Colonic mucosa (tissue), 4 donors: ENCODE measurements around the gene TFR2. TPM values are rescaled to one million over a fixed set of nuclear protein-coding genes. Genes with fewer than 3 reads are reported as not detected.
A peak's percentile ranks its signal among the peaks of the same experiment; 100 is the strongest.
"Not testable (repeated sequence)": the region's sequence is repeated elsewhere in the genome, so short reads cannot be mapped to it uniquely, and the experiment has no call there.

ENCODE experiments used
- DNase-seq: peaks from one replicate; pipeline ENCODE4 v3.0.0-alpha.2; 2020
- H3K27ac ChIP-seq: fragments of 200-600 bp; one replicate; pipeline ENCODE4 v1.8.0; 2021
- H3K27me3 ChIP-seq: fragments of 200-600 bp; one replicate; pipeline ENCODE4 v1.8.0; 2021
- H3K36me3 ChIP-seq: fragments of 200-600 bp; one replicate; pipeline ENCODE4 v1.8.0; 2021
- H3K4me1 ChIP-seq: fragments of 200-600 bp; one replicate; pipeline ENCODE4 v1.8.0; 2021; ENCODE audit warnings: mild to moderate bottlenecking
- H3K4me3 ChIP-seq: fragments of 200-600 bp; one replicate; pipeline ENCODE4 v1.8.0; 2021
- H3K9ac ChIP-seq, 2 donors: one replicate each; pipeline ENCODE4 v1.7.0; 2013; ENCODE audit warnings: control low read depth in 2 of 2, low read depth in 2 of 2, low read length in 2 of 2
- H3K9me3 ChIP-seq: fragments of 200-600 bp; one replicate; pipeline ENCODE4 v1.8.0; 2021
- intact Hi-C: fragments of 100-400 bp; cut with DNase I; formaldehyde crosslinking; loops from one replicate; pipeline ENCODE4 v1.14.1; 2022
- total RNA-seq, 2 donors: library from RNA; stranded (reverse); fragmentation: NEBNext Ultra II Directional in 1 of 2; extraction: Animal tissue kit (Norgen Biotek cat#: 25700) in 1 of 2; gene quantifications; one replicate each; pipeline ENCODE4 v1.2.1, GENCODE V29; 2021
- TF ChIP-seq, protein P1 (sequence below): fragments of 200-600 bp; IDR thresholded peaks from one replicate; pipeline ENCODE4 v1.8.0; 2022; ENCODE audit warnings: antibody characterized with exemption, mild to moderate bottlenecking
- donor health status: healthy.
- donor health status: DM: no; HTN: no; CAD: no.
- donor health status: DM: no; HTN: no; CAD: no.

Gene TFR2
- total RNA-seq, 2 donors from 2014 or later, result 1.8 to 2.3 TPM

DNA sequence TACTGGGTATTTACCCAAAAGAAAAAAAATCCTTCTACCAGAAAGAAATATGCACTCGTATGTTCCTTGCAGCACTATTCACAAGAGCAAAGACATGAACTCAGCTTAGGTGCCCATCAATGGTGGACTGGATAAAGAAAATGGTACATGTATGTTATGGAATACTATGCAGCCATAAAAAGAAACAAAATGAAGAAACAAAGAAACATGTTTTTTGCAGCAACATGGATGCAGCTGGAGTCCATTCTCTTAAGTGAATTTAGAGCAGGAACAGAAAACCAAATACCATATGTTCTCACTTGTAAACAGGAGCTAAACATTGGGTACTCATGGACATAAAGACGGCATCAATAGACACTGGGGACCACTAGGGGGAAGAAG, 26.7 kb upstream of the TFR2 start:
- Histone ChIP-seq H3K27ac (no peak overlapping the region), H3K4me3 (no peak overlapping the region), H3K36me3 (no peaks in the 10 kb centered on the region), H3K9ac (no peak overlapping the region), H3K4me1 (no peaks in the 10 kb centered on the region), H3K27me3 (no peaks in the 10 kb centered on the region), H3K9me3 (no peaks in the 10 kb centered on the region)
- TF ChIP-seq, protein P1, sequence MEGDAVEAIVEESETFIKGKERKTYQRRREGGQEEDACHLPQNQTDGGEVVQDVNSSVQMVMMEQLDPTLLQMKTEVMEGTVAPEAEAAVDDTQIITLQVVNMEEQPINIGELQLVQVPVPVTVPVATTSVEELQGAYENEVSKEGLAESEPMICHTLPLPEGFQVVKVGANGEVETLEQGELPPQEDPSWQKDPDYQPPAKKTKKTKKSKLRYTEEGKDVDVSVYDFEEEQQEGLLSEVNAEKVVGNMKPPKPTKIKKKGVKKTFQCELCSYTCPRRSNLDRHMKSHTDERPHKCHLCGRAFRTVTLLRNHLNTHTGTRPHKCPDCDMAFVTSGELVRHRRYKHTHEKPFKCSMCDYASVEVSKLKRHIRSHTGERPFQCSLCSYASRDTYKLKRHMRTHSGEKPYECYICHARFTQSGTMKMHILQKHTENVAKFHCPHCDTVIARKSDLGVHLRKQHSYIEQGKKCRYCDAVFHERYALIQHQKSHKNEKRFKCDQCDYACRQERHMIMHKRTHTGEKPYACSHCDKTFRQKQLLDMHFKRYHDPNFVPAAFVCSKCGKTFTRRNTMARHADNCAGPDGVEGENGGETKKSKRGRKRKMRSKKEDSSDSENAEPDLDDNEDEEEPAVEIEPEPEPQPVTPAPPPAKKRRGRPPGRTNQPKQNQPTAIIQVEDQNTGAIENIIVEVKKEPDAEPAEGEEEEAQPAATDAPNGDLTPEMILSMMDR, result no peak
- no peak for DNase-seq
- intact Hi-C loops, result no loop called here

DNA sequence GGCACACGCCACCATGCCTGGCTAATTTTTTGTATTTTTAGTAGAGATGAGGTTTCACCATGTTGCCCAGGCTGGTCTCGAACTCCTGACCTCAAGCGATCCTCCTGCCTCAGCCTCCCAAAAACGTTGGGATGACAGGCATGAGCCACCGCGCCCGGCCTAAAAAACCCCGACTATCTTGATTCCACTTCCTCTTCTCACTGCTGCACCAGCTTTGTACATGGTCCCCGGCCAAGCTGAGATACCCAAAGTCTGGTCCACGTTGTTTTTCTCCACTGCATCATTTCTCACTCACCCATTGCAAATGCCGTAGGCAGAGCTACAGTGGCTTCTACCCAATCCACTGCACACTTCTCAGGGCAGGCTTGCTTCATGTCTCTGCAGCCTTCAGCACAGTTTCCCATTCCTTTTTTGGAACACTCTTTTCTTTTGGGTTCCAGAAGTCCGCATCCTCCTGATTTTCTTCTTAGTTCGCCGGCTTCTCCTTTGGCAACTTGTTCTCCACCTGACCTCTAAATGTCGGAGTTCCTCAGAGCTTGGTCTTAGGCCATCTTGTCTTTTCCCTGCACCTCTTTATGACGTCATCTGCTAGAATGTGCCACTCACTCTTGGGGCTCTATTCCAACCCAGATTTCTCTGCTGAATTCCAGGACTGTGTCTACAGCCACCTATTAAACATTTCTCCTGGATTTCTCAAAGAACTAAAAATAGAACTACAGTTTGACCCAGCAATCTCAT, 26.1 kb upstream of the TFR2 start:
- Histone ChIP-seq H3K9ac (no peak overlapping the region), H3K27ac (no peak overlapping the region), H3K4me3 (no peak overlapping the region), H3K27me3 (no peaks in the 10 kb centered on the region), H3K9me3 (no peaks in the 10 kb centered on the region), H3K4me1 (no peaks in the 10 kb centered on the region), H3K36me3 (no peaks in the 10 kb centered on the region)
- intact Hi-C loops, result no loop called here
- TF ChIP-seq, protein P1, result no peak
- no peak for DNase-seq

DNA sequence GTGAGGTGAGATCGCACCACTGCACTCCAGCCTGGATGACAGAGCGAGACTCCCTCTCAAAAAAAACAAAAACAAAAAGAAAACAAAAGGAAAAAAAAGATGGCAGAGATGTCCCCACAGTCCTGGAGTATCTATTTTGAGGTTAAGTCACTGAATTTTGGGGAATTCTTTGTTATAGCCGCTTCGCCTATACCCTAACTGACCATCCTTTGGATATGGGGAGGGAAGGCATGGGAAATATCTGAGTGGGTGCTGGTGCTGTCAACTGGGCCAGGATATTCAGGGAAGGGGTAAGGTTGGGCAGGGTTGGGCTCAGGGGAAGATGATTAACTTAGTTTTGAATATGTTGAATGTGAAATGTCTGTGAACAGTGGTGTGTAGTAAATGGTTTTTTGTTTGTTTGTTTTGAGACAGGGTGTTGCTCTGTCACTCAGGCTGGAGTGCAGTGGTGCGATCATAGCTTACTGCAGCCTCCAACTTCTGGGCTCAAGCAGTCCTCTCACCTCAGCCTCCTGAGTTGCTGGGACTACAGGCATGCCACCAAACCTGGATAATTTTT, 23.9 kb upstream of the TFR2 start:
- TF ChIP-seq, protein P1, result no peak
- Histone ChIP-seq H3K9ac (no peak overlapping the region), H3K9me3 (no peaks in the 10 kb centered on the region), H3K27ac (no peak overlapping the region), H3K4me3 (no peak overlapping the region), H3K4me1 (no peaks in the 10 kb centered on the region), H3K27me3 (no peaks in the 10 kb centered on the region), H3K36me3 (no peaks in the 10 kb centered on the region)
- intact Hi-C loops, result no loop called here
- DNase-seq, result no peak

DNA sequence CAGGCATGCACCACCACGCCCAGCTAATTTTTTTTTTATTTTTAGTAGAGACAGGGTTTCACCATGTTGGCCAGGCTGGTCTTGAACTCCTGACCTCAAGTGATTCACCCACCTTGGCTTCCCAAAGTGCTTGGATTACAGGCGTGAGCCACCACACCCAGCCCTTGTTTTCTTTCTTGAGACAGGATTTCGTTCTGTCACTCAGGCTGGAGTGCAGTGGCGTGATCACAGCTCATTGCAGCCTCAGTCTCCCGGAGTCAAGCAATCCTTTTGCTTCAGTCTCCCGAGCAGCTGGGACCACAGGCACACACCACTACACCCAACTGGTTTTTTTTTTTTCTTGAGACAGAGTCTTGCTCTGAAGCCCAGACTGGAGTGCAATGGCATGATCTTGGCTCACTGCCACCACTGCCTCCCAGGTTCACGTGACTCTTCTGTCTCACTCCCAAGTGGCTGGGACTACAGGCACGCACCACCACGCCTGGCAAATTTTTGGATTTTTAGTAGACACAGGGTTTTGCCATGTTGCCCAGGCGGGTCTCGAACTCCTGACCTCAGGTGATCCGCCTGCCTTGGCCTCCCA, 20.9 kb upstream of the TFR2 start:
- intact Hi-C loops, H3K27ac ChIP-seq, H3K4me1 ChIP-seq, H3K36me3 ChIP-seq, H3K9me3 ChIP-seq, H3K4me3 ChIP-seq, DNase-seq, H3K9ac ChIP-seq, H3K27me3 ChIP-seq: not testable (repeated sequence)

DNA sequence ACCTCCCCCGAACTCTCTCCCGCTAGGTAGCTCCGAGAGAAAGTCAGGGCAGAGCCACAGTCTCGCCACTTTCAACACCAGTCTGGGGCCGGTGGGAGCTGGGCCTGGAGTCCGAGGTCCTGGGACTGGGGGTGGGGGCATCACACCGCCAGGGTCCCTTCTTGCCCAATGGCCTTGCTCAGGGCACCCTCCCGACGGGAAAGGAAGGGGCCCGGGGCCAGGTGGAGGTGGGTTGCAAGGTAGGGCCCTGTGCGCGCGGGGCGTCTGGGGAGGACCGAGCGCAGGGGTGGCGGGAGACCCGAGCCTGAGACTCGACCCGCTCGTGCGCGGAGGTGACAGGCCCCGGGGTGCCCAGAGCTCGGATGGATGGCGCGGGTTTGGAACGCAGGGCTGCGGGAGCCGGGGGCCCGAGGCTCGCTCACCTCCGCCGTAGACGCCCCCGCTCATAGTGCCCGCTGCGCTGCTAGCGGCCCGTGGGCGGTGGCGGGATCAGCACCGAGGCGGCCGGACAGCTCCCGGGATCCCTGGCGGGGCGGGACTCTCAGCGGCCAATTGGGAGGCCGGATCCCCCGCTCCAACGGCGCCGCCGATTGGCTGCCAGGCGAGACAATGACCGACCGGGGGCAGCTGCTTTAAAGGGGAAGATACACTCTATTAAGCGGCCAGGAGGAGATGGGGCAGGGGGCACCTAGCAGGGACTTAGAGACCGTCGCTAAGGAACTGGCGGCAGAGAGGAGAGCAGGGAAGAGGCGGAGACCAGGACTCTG, 14.7 kb upstream of the TFR2 start, which contains the start of gene ACTL6B:
Gene ACTL6B, minus strand, starts transcription at position 541 of the 767 bp plus-strand sequence. Its CDS starts 94 bp downstream, at position 447.
- Histone ChIP-seq H3K9ac (no peak within 1 kb of the TSS), H3K36me3 (no peaks in the 10 kb centered on the region), H3K27ac (no peak within 1 kb of the TSS), H3K27me3 (peaks cover 18% of the 10 kb centered on the region), H3K4me3 (no peak within 1 kb of the TSS), H3K4me1 (no peaks in the 10 kb centered on the region), H3K9me3 (no peaks in the 10 kb centered on the region)
- intact Hi-C loops, result no loop called here
- TF ChIP-seq, protein P1, result no peak
- DNase-seq, result peak; percentile 57
